CD14-positive monocyte (primary cell): Measurements from ENCODE around the gene MTG2. TPM values are rescaled to one million over a fixed set of nuclear protein-coding genes. Genes with fewer than 3 reads are reported as not detected.

Experiments
- DNase-seq, 3 donors: peaks; one replicate each; pipeline ENCODE4 v3.0.0-alpha.2; 2011 to 2022
- H2AFZ ChIP-seq: 2 replicates; pipeline ENCODE4 v1.6.0; 2012; ENCODE audit warnings: mild to moderate bottlenecking, low read depth, low read length, inconsistent platforms; ENCODE audit not compliant: insufficient read depth, poor library complexity, severe bottlenecking
- H3K27ac ChIP-seq, 2 donors: 1 replicate in 1 of 2; 2 replicates in 1 of 2; pipeline ENCODE4 v1.5.1; 2012 to 2013; ENCODE audit warnings: low read length in 2 of 2, control low read depth in 1 of 2, inconsistent platforms in 1 of 2, low read depth in 1 of 2, mild to moderate bottlenecking in 1 of 2
- H3K27me3 ChIP-seq, 2 donors: one replicate each; pipeline versions ENCODE4 v1.6.0 to v1.6.1; 2011 to 2013; ENCODE audit warnings: low read length in 2 of 2; ENCODE audit not compliant: control insufficient read depth in 2 of 2, insufficient read depth in 2 of 2
- H3K36me3 ChIP-seq, 2 donors: replicated peaks in 1 of 2; 1 replicate in 1 of 2; 2 replicates in 1 of 2; pipeline versions ENCODE4 v1.5.1 to v1.6.1; 2012 to 2013; ENCODE audit warnings: low read length in 2 of 2, control low read depth in 1 of 2, inconsistent platforms in 1 of 2, mild to moderate bottlenecking in 1 of 2; ENCODE audit not compliant: insufficient read depth in 2 of 2, control insufficient read depth in 1 of 2
- H3K4me1 ChIP-seq, 2 donors: 1 replicate in 1 of 2; 2 replicates in 1 of 2; pipeline versions ENCODE4 v1.5.1 to v1.6.1; 2012 to 2013; ENCODE audit warnings: low read length in 2 of 2, control low read depth in 1 of 2, inconsistent platforms in 1 of 2, mild to moderate bottlenecking in 1 of 2, moderate library complexity in 1 of 2; ENCODE audit not compliant: insufficient read depth in 2 of 2, control insufficient read depth in 1 of 2
- H3K4me2 ChIP-seq: replicated peaks from 2 replicates; pipeline ENCODE3; 2012; ENCODE audit warnings: low read length, moderate library complexity, mild to moderate bottlenecking; ENCODE audit not compliant: poor library complexity, severe bottlenecking; ENCODE audit errors: extremely low read depth
- H3K4me3 ChIP-seq, 3 experiments: fragments of 200-600 bp in 1 of 3; sonication (generic) in 1 of 3; replicated peaks in 1 of 3; 1 replicate in 2 of 3; 2 replicates in 1 of 3; pipeline ENCODE4 v1.5.1; 2011 to 2013; ENCODE audit warnings: low read length in 3 of 3, mild to moderate bottlenecking in 3 of 3, control low read depth in 2 of 3, low read depth in 2 of 3, inconsistent platforms in 1 of 3, moderate library complexity in 1 of 3
- H3K79me2 ChIP-seq: 2 replicates; pipeline ENCODE4 v1.6.0; 2012; ENCODE audit warnings: mild to moderate bottlenecking, control low read depth, inconsistent platforms, low read length, moderate library complexity; ENCODE audit not compliant: insufficient read depth
- H3K9ac ChIP-seq: 2 replicates; pipeline ENCODE4 v1.6.0; 2017; ENCODE audit warnings: low read length, mild to moderate bottlenecking; ENCODE audit not compliant: insufficient read depth, poor library complexity, severe bottlenecking
- H3K9me3 ChIP-seq, 2 donors: replicated peaks in 1 of 2; 1 replicate in 1 of 2; 2 replicates in 1 of 2; pipeline versions ENCODE4 v1.5.1 to v1.6.1; 2012 to 2013; ENCODE audit warnings: low read length in 2 of 2, control low read depth in 1 of 2; ENCODE audit not compliant: control insufficient read depth in 1 of 2, insufficient read depth in 1 of 2
- H4K20me1 ChIP-seq: 2 replicates; pipeline ENCODE4 v1.6.0; 2012; ENCODE audit warnings: mild to moderate bottlenecking, low read length, control low read depth, moderate library complexity; ENCODE audit not compliant: insufficient read depth
- H3K27ac Mint-ChIP-seq, 7 donors: one replicate each; pipeline ENCODE4 v1.8.0; 2020; ENCODE audit warnings: mild to moderate bottlenecking in 7 of 7, mixed read lengths in 7 of 7, moderate library complexity in 6 of 7, inconsistent platforms in 2 of 7
- H3K27me3 Mint-ChIP-seq, 3 donors: one replicate each; pipeline ENCODE4 v1.8.0; 2021 to 2022; ENCODE audit warnings: low read depth in 3 of 3, mild to moderate bottlenecking in 3 of 3, mixed read lengths in 3 of 3, moderate library complexity in 3 of 3, inconsistent platforms in 1 of 3
- H3K36me3 Mint-ChIP-seq, 2 donors: one replicate each; pipeline ENCODE4 v1.8.0; 2020; ENCODE audit warnings: mixed read lengths in 2 of 2, inconsistent platforms in 1 of 2, mild to moderate bottlenecking in 1 of 2
- H3K4me1 Mint-ChIP-seq: one replicate; pipeline ENCODE4 v1.8.0; 2020; ENCODE audit warnings: mild to moderate bottlenecking, mixed read lengths
- H3K4me3 Mint-ChIP-seq, 2 donors: one replicate each; pipeline ENCODE4 v1.8.0; 2020; ENCODE audit warnings: mild to moderate bottlenecking in 2 of 2, mixed read lengths in 2 of 2, moderate library complexity in 1 of 2
- H3K9me3 Mint-ChIP-seq, 7 donors: one replicate each; pipeline ENCODE4 v1.8.0; 2020 to 2022; ENCODE audit warnings: mixed read lengths in 7 of 7, mild to moderate bottlenecking in 6 of 7, moderate library complexity in 6 of 7, inconsistent platforms in 2 of 7
- WGBS: methylation state at CpG from one replicate; pipeline ENCODE4 v1.1.5; 2013; ENCODE audit warnings: missing lambda C conversion rate; ENCODE audit not compliant: insufficient coverage; 5-methylcytosine and 5-hydroxymethylcytosine counted together
- intact Hi-C, 2 donors: fragments of 100-400 bp; cut with micrococcal nuclease; formaldehyde crosslinking; loops; one replicate each; pipeline versions ENCODE4 v1.15.0 to v1.15.1; 2023
- polyA plus RNA-seq, 3 donors: library from polyadenylated mRNA; depleted of rRNA in 1 of 3; unstranded in 2 of 3; stranded (reverse) in 1 of 3; fragments of 300-500 nt in 2 of 3; fragments of >200 nt in 1 of 3; fragmentation: Illumina TruSeq in 2 of 3; gene quantifications; 1 replicate in 2 of 3; 2 replicates in 1 of 3; pipeline ENCODE4 v1.2.3, GENCODE V29; 2012 to 2021
- TF ChIP-seq, protein P1 (sequence below): fragments of 200-600 bp; IDR thresholded peaks from one replicate; pipeline ENCODE4 v1.8.0; 2022; ENCODE audit warnings: antibody characterized with exemption, mild to moderate bottlenecking

Gene MTG2
- polyA plus RNA-seq, 3 donors = 10.8 to 16.1 (median 14.9) TPM

DNA sequence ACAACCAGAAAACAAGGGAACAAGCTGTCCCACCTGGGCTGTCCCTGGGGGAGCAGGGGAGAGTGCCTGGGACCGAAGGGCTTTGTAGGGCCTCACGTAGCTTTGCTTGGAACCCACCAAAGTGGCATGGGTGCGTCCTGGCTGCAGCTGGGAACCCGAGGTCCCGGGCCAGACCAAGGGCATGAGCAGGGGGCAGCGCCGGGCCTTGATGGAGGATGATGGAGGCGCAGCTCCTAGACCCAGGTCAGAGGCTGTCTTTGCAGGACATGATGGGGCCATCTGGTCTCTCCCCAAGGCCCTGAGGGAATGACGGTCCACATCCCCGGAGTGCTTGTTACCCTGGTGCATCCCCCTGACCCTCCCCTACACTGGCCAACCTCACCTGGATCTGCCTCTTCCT lies 47.9 kb downstream of the MTG2 start:
- Histone ChIP-seq H3K4me2 (no peak overlapping the region), H3K4me1 (no peaks in the 10 kb centered on the region), H4K20me1 (no peaks in the 10 kb centered on the region), H3K4me3 (no peak overlapping the region), H3K79me2 (no peaks in the 10 kb centered on the region), H2AFZ (no peak overlapping the region), H3K27ac (no peak overlapping the region), H3K9ac (no peak overlapping the region), H3K36me3 (no peaks in the 10 kb centered on the region), H3K9me3 (peaks cover 0 to 18% of the 10 kb centered on the region in 2 donors), H3K27me3 (no peaks in the 10 kb centered on the region)
- Mint-ChIP-seq H3K4me1 (no peaks in the 10 kb centered on the region), H3K27ac (no peak overlapping the region), H3K36me3 (no peaks in the 10 kb centered on the region), H3K27me3 (peaks cover 1 to 13% (median 12%) of the 10 kb centered on the region in 3 donors), H3K4me3 (no peak overlapping the region), H3K9me3 (peaks cover 3 to 7% (median 5%) of the 10 kb centered on the region in 7 donors)
- no peak for DNase-seq
- intact Hi-C loops = loop anchor here in 1 of 2 donors (10.0 kb wide), 2 partner anchors 166 to 174 kb away; partner anchors contain the start of genes CABLES2 and TAF4
- TF ChIP-seq, protein P1, sequence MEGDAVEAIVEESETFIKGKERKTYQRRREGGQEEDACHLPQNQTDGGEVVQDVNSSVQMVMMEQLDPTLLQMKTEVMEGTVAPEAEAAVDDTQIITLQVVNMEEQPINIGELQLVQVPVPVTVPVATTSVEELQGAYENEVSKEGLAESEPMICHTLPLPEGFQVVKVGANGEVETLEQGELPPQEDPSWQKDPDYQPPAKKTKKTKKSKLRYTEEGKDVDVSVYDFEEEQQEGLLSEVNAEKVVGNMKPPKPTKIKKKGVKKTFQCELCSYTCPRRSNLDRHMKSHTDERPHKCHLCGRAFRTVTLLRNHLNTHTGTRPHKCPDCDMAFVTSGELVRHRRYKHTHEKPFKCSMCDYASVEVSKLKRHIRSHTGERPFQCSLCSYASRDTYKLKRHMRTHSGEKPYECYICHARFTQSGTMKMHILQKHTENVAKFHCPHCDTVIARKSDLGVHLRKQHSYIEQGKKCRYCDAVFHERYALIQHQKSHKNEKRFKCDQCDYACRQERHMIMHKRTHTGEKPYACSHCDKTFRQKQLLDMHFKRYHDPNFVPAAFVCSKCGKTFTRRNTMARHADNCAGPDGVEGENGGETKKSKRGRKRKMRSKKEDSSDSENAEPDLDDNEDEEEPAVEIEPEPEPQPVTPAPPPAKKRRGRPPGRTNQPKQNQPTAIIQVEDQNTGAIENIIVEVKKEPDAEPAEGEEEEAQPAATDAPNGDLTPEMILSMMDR = no peak
- WGBS = 100% methylated on average over 9 of the region's 10 CpGs

GRCh38 chr20:62231292-62231691 lies 48.5 kb downstream of the MTG2 start:
- no peaks in the 10 kb centered on the region for H4K20me1 ChIP-seq
- H2AFZ ChIP-seq = no peak overlapping the region
- Mint-ChIP-seq H3K4me3 (no peak overlapping the region), H3K36me3 (no peaks in the 10 kb centered on the region), H3K9me3 (peaks cover 3 to 7% (median 5%) of the 10 kb centered on the region in 7 donors), H3K4me1 (no peaks in the 10 kb centered on the region), H3K27ac (no peak overlapping the region), H3K27me3 (peaks cover 3 to 8% (median 7%) of the 10 kb centered on the region in 3 donors)
- H3K27ac ChIP-seq = no peak overlapping the region
- H3K9me3 ChIP-seq = peaks cover 0 to 18% of the 10 kb centered on the region in 2 donors
- H3K4me2 ChIP-seq = no peak overlapping the region
- WGBS = 84% methylated on average over 6 of the region's 6 CpGs
- no peaks in the 10 kb centered on the region for H3K79me2 ChIP-seq
- H3K27me3 ChIP-seq = no peaks in the 10 kb centered on the region
- TF ChIP-seq, protein P1 = no peak
- H3K36me3 ChIP-seq = no peaks in the 10 kb centered on the region
- no peak overlapping the region for H3K9ac ChIP-seq
- H3K4me1 ChIP-seq = no peaks in the 10 kb centered on the region
- intact Hi-C loops = loop anchor here in 1 of 2 donors (10.0 kb wide), 2 partner anchors 166 to 174 kb away; partner anchors contain the start of genes CABLES2 and TAF4
- H3K4me3 ChIP-seq = no peak overlapping the region
- no peak for DNase-seq
